ENCODE data around the gene RTCB. TPM values are rescaled to one million over a fixed set of nuclear protein-coding genes. Genes with fewer than 3 reads are reported as not detected.
"Not testable (repeated sequence)": the region's sequence is repeated elsewhere in the genome, so short reads cannot be mapped to it uniquely, and the experiment has no call there.

Gene RTCB
- total RNA-seq, 1 donor from 2014 or later: 172 TPM

DNA sequence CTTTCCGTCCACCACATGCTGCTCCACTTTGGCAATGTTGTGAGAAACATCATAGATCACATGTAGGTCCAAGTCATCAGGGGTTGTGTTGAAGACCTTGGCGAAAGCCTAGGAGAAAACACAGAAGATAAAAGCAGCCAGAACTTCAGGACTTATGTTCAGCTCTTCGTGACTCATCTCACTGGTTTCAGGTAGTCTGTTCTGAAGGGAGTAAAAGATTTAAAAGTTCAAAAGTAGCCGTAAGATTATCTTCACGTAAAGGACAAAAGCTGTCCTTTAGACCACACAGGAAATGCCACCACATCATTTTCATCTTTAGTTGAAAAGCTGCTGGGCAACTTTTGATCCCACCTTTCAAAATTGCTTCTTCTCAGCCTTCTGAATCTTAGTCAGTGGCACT is 16.9 kb downstream of the RTCB start:
- DNase-seq (ENCODE audit: low read depth, low spot score): no peak

DNA sequence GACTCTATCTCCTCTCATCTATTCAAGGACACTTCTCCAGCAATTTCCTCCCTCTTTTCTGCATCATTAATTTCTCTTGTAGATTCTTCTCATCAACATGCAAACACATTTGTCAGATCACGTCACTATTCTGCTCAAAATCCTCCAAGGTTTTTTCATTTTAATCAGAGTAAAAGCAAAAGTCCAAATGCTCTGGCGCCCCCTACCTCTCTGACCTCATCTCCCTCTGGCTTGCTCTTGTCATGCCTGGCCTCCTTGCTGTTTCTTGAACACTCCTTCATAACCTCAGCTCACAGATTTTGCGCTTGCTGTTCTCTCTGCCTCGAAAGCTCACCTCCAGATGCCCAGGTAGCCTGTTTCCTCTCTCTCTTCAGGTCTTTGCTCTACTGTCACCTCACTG is 22.4 kb downstream of the RTCB start:
- DNase-seq (ENCODE audit: low read depth, low spot score): no peak

DNA sequence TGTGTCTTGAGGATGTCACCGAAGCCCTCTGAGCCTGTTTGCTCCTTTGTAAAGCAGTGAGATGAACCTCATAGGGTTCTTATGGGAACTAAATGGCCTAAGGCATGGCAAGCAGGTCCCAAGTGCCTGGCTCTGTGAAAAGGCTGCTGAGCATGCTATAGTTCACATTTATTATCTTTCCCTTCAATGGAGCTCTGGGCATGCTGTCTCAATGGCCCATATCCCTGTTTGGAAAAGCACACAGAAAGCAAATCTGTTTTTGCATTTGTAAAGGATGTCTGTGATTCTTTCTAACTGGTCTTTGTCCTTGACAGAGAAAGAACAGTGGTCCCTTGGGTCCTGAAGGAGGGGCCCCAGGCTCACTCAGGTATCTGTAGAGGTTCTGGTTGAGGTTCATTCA is 26.4 kb downstream of the RTCB start:
- DNase-seq (ENCODE audit: low read depth, low spot score): no peak

DNA sequence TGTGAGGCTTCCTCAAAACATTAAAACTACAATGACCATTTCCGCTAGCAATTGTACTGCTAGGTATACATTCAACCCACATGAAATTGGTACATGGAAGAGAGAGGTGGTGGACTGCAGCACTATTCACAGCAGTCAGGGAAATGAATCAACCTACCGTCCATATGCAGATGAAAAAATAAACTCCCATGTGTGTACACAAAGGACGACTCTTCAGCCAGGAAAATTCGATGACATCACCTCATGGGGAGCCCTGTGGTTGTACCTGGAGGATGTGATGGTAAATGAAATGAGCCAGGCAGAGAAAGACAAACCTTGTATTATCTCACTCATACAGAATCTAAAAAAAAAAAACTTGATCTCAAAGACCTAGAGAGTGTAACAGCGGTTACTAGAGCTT is 31.1 kb downstream of the RTCB start:
- DNase-seq (ENCODE audit: low read depth, low spot score): no peak

DNA sequence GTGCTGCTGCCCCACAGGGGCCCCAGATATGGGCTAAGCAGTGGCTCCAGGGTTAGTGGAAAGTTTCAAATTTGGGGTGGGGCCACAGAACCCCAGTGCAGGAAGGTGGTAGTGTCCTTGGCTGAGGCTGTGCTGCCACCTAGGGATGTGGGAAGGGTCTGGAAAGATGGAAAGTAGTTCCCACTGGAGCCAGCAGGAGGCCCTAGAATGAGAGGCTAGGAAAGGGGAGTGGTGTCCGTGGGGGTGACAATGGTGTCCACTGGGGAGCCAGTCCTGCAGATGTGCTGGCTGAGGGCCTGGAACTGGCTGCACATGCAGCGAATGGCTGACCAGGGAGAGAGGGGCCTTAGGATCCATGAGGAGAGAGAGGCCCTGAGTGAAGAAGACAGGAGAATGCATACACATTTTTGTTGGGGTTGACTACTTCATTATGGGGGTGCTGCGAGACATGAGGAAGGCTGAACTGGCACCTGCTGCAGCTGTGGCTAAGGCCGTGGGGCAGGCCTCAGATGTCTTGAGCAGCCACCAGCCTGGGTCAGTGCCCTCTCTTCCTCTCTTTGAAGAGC is 33.3 kb downstream of the RTCB start:
- DNase-seq (ENCODE audit: low read depth, low spot score): peak; percentile 27

DNA sequence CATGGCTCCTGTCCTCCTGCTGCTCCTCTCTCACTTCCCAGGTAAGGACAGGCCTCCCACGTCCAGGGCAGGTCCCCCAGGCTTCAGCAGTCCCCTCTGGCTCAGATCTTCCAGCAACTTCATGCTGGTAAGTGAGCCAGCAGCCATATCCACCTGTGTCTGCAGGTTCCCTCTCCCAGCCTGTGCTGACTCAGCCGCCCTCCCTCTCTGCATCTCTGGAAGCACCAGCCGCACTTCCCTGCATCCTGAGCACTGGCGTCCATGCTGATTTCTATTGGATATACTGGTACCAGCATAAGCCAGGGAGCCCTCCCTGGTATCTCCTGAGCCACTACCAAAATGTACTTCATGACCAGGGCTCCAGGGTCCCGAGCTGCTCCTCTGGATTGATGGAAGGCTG is 35.4 kb downstream of the RTCB start:
- no peak for DNase-seq (ENCODE audit: low read depth, low spot score)

DNA sequence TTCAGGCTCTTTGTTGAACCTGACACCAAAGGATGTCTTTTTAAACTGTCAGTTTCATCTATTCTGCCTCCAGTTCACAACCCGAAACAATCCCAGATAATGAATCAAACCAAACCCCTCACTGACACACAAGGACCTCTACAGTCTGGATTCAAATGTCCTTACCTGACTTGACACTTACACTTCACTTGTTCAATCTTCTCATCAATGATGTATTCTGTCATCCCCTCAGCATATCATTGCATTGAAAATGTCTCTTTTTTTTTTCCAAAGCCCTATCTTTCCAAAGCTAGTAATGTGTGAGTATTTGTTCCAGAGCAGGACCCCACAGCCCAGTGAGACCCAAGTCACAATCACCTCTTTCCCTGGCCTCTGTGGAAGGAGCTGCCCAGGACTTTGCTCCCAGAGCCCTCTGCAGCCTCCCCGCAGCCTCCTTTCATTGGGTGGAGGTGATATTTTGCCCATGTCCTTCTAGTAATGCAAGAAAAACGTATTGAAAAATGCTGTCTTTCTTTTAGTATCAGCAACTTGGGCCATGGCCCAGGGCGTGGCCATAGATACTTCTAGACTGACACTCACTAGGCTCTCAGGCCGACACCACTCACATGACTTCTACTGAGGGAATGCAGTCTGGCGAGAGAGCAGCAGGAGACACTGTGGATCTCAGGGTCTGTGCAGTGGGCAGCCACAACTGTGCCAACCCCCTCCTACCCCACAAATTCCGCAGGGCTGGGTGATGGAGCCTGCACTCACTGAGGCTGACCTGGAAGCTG is 36.2 kb downstream of the RTCB start:
- DNase-seq (ENCODE audit: low read depth, low spot score): no peak

DNA sequence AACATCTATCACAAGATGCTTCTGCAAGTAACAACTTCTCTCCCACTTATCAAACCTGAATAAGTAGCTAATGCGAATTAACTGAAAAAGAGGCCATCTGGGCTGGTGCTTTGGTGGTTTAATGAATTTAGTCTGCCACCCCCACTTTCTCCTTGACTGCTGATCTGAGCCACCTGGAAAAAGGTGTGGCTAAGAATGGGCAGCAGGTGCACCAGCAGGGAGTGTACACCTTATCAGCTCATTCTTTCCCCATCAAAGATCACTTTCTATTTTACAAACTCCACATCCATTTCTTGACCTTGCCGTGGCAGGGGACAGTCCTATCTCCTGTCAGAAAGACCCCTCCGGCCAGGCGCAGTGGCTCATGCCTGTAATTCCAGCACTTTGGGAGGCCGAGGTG is 47.8 kb downstream of the RTCB start:
- no peak for DNase-seq (ENCODE audit: low read depth, low spot score)

DNA sequence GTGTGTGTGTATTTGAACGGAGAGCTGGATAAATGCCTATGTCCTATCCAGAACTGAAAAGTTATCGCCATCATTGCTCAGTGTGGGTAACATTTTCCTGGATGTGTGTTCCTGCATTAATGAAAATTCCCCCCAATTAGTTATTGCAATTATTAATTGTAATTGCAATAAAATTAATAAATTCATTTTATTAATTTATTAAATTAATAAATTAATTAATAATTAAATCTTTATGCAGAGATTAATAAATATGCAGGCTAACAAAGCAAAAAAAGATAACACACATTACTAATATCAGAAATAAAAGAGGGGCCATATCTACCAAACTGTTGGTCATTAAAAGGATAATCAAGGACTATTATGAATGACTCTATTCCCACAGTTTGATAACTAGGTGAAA is 50.8 kb downstream of the RTCB start:
- no peak for DNase-seq (ENCODE audit: low read depth, low spot score)

DNA sequence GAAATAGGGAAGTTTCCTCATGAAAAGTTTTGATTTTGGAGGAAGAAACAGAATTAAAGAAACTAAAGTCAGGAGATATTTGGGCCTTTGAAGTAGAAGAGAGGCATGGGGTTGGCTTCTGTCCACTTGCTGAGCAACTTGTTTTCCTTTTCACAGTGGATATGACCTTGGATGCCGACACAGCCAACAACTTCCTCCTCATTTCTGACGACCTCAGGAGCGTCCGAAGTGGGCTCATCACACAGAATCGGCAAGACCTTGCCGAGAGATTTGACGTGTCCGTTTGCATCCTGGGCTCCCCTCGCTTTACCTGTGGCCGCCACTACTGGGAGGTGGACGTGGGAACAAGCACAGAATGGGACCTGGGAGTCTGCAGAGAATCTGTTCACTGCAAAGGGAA is 52.0 kb downstream of the RTCB start:
- not testable (repeated sequence) for DNase-seq (ENCODE audit: low read depth, low spot score)

DNA sequence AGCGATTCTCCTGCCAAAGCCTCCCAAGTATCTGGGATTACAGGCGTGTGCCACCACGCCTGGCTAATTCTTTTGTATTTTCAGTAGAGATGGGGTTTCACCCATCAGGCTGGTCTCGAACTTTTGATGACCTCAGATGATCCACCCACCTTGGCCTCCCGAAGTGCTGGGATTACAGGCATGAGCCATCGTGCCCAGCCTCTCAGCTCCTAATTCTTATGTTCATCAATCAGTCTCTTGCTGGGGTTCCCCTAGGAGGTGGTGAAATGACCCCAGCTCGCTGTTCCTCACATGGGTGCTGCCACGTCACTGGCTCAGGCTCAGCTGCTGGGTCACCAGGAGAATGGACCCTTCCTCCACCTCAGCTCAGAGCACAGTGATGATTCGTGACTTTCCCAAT is 54.5 kb downstream of the RTCB start, which contains the start of gene RFPL3:
TSS of gene RFPL3 (plus strand) at position 301 of the 400 bp plus-strand sequence. CDS start 205 bp downstream, outside the sequence.
- not testable (repeated sequence) for DNase-seq (ENCODE audit: low read depth, low spot score)

DNA sequence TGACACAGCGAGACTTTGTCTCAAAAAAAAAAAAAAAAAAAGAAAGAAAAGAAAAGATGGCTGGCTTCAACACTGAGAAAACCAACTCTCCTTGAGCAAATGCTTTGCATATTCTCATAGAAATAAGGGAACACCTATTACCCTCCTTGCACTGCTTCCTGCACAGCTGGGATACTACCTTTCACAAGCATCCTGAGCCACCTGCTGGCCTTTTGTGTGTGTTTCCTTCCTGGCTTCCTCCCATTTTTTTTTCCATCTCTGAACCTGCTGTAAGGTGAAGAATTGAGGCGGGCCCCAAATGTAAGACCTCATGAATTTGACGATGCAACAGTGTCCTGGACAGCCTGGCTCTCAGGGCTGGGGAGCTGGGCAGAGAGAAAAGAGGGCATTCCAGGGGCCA is 56.3 kb downstream of the RTCB start:
- no peak for DNase-seq (ENCODE audit: low read depth, low spot score)

DNA sequence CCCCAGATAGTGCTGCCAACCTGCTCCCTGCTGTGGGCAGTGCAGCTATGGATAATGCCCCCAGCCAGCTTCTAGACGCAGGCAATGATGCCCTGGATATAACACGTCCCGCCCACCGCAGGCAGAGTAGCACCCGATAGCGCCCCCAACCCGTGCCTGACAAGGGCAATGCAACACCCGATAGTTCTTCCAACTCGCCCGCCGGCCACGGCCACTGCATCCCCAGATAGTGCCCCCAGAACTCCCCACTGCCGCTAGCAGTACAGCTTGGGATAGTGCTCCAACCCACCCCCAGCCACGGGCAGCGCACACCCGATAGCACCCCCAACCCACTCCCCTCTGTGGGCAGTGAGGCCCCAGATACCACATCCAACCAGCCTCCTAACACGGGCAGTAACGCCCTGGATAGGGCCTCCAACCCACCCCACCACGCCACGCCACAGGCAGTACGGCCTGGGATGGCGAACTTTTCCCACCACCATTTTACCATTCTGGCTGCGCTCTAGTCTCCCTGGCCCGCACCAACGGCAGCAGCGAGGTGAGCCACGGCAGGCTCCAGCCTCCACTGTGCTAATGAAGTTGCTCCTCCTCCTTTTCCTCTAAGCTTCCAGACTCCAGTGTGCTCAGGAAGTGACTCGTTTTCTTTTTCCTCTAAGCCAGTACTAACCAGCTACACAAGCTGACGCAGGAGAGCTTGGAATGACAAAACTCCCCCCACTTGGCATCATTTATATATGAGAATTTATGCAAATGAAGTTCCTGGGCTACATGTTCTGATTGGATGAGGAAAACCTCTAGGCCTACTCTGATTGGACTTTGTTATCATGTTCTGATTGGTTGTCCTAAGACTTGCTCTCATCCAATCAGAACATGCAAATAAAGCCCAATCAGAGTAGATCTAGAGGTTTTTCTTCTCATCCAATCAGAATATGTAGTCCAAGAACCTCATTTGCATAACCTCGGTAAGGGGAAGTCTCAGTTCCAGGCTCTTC is 57.4 kb downstream of the RTCB start:
- DNase-seq (ENCODE audit: low read depth, low spot score): peak; percentile 86

DNA sequence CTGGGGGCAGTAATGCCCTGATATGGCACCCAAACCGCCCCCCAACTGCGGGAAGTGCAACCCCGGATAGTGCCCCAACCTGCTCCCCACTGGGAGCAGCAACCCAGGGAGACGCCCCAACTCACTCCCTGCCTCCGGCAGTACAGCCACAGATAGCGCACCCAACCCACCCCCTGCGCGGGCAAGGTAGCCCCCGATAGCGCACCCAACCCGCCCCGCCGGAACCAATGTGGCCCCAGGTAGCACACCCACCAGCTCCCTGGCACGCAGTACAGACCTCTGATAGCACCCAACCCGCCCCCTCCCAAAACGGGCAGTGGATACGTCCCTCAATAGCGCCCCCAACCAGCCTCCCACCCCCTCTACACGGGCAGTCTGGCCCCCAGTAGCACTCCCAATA is 58.2 kb downstream of the RTCB start:
- DNase-seq (ENCODE audit: low read depth, low spot score): no peak

DNA sequence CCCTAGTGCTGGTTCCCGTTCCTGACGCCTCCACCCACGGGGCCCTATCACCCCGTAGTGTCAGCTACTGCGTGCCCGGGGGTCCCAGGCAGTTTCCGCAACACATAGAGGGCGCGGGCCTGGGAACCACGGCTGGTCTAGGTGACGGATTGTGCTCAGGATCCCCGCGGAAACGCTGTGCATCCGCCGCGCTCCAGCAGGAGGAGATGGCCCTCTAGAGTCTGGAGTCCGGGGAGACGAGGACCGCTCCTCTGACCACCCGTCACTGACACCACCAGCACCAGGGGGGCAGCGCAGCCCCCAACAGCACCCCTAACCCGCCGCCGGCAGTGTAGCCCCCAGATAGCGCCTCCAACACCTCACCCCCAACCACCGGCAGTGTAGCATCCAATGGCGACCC is 58.8 kb downstream of the RTCB start:
- DNase-seq (ENCODE audit: low read depth, low spot score): no peak

DNA sequence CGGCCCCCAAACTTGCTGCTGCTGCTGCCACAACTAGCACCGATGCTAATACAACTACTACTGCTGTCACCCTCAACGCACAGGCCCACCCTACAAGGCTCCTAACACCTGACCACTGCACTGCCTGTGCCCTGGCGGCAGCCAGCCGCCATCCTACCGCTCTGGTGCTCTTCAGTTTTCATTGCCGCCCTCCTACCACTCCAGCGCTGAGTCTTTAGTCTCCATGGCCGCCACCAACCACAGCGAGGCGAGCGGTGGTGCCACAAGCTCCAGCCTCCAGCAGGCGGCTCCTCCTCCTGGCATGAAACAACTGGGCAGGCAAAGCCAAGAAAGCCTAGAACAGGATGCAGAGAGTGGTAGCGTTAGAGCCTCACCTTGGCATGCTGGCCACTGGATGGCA is 59.4 kb downstream of the RTCB start:
- no peak for DNase-seq (ENCODE audit: low read depth, low spot score)

DNA sequence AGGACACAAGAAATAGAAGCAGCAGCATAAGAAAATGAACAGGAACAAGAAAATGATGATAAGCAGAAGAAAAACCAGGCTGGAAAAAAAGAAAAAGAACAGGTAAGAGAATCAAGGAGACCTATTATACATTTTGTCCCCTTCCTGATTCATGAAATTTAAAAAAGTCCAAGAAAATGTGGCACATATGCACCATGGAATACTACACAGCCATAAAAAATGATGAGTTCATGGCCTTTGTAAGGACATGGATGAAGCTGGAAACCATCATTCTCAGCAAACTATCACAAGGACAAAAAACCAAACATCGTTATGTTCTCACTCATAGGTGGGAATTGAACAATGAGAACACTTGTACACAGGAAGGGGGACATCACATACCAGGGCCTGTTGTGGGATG is 60.2 kb downstream of the RTCB start:
- DNase-seq (ENCODE audit: low read depth, low spot score): not testable (repeated sequence)

DNA sequence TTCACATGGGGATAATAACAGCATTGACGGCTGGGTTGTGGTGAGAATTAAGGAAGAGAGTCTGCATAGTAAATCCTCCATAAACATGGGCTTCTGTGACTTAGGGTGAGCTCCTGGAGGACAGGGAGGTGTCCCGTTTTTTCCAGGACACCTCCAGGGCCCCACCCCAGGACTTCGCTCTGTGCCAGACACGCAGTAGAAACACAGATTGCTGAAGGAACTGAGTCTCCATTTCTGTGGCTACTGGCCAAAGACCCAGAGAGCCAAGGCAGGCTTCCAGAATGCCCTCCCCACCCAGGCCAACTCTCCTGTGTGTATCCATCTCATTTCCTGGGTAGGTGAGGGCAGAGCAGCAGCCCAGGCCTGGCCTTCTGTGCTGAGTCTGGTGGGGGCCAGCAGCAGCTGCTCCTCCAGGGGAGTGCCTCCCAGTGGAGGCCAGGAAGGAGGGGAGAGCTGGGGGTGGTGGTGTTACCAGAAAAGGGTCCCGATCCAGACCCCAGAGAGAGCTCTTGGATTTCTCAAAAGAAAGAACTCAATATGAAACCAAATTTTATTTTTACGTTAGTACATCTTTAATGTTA is 63.9 kb downstream of the RTCB start:
- no peak for DNase-seq (ENCODE audit: low read depth, low spot score)

DNA sequence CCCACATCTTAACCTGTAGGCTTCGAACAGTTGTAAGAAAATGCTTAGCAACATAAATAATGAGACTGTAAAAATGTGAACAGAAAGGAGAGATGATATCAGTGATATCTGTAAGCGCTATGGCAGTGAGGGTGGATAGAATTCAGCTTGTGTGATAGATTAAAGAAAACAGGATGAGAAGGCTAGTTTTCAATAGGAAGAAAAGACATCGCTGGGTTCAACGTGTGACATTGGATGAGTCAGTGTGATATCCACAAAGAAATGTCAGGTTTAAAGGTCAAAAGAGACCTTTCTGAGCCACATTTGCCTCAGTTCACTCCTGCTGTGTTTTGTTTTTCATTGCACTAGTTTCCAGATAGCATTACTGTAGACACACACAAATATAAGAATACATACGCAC is 68.1 kb downstream of the RTCB start:
- DNase-seq (ENCODE audit: low read depth, low spot score): no peak

DNA sequence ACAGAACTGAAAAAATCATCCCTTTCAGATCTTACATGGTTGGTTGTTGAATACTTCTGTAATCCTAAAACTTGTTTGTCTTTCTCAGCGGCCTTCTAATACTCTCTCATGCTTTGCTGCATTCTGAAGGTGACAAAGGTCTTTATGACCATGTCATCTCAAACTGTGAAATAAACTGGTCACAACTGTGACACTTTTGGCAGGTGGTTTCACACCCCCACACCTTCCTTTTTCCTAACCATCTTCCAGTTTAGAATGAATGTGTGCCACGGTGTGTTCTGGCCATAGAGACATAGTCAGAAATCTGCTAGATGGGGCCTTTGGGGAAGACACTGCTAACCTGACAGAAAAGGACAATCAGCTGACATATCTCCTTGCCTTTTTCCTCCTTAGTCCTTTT is 69.1 kb downstream of the RTCB start:
- no peak for DNase-seq (ENCODE audit: low read depth, low spot score)

DNA sequence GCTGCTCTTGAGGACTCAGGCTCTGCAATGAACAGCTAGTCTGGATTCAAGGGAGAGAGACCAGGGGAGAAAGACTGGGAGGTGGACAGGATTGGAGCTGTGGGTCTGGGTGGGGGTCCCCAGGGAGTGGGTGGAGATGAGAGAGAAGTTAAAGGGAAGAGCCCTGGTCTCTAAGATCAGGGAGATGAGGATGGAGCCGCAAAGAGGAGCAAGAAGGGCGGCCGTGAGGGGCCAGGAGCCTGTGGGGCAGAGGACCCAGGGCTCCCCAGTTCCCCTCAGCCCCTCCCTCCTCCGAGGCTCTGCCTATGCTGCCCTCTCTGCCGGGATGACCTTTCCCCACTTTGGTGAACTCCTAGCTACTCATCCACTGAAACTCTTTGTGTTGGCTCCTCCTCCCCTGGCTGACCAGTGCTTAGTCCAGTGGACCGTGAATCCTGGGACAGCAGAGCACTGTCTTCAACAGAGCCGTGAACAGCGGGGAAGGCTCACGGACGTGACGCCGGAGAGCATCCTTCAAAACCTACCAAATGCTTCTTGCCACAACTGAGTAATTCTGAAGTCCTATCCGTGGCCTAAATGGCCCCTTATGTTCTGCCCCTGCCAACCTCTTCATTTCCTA is 70.8 kb downstream of the RTCB start:
- no peak for DNase-seq (ENCODE audit: low read depth, low spot score)

All from pulmonary artery endothelial cell (primary cell).